HG03342 (cell line): Measurements from ENCODE around the gene ARHGEF9.

ENCODE experiments used
- ATAC-seq: cut with Tn5 transposase; IDR thresholded peaks from one replicate; pipeline ENCODE4 v1.9.1; 2021; ENCODE audit warnings: mild to moderate bottlenecking, moderate library complexity; ENCODE audit not compliant: unreplicated experiment

ARHGEF9 gene

DNA sequence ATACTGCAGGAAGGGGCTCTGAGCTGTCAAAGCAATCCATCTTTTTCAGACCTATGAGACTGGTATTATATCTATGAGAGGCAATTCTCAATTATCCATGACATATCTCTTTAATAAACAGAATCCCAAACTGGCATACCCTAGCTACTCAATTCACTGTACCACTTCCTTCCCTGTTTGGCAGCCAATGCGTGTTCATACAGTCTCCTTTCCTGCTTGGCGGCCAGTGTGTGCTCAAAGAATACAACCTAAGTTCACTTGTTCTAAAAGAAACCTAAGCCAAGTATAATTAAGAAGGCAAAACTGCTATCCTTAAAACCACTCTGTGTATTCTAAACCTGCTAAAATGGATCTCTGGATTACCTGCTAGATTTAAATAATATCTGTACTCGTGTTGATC, 38.3 kb downstream of the ARHGEF9 start:
- ATAC-seq = no peak

- peak; percentile 85 for ATAC-seq
Measured at GRCh38 chrX:63746278-63746677, 38.7 kb downstream of the ARHGEF9 start.

DNA sequence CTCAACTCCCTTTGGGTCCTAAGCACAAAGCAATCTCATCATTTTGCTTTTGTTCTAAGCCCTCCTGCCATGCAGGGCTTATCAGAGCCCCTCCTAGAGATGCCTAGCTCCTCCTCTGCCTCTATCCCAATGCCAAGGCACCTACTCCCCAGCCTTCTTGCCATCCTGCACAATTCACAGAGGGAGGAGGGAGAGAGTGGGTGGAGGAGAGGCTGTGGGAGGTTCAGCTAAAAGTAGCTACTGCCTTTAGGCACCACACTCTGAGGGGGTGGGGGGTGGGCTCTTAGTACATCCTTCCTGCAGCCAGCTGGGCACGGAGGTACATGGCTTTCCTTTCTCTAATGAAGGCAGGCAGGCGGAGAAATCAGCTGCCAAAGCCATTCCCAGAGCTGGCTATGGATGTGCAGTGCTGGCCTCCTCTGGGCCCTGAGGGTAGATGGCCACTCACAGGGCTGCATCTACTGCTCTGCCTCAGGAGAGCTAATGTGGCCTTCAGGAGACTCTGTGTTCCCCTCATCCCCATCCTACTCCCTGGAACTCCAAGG, 40.1 kb downstream of the ARHGEF9 start:
- ATAC-seq = no peak

DNA sequence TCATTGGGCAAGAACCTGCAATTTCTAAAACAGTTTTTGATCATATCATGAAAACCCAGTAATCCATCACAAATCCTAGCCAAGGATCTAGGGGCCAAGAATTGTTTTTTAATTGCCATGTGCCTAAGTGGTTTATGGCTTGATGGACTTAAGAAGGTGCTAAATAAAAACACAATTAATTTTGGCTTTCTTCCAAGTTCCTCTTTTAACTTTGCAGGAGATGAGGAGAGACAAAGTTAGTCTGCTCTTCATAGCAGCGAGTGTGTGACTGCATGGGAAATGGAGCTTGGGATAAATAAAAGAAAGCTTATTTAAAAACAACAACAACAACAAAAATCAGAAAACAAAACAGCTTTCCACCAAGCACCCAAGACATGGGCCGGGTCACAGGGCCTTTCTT, 41.4 kb downstream of the ARHGEF9 start:
- ATAC-seq = no peak

GRCh38 chrX:63740382-63740781, 44.6 kb downstream of the ARHGEF9 start:
- no peak for ATAC-seq

- ATAC-seq = no peak
Measured at GRCh38 chrX:63739885-63740284, 45.1 kb downstream of the ARHGEF9 start.

DNA sequence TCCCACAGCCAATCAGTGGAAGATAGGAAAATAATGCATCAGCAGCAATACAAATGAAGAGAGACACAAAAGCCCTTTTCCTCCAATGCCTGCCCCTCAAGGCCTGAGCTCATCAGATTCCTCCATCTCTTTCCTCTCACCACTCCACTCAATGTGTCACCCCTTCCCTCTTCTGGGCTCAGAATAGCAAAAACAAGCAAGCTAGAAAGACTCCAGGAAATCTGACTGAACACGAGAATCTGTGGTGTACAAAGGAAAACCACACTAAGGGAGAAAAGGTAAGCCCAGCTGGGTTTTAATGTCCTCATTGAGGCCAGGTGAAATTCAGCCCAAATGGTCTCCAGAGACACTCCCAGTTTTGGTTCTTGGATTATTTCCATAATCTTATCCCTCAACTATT, 46.3 kb downstream of the ARHGEF9 start:
- no peak for ATAC-seq

DNA sequence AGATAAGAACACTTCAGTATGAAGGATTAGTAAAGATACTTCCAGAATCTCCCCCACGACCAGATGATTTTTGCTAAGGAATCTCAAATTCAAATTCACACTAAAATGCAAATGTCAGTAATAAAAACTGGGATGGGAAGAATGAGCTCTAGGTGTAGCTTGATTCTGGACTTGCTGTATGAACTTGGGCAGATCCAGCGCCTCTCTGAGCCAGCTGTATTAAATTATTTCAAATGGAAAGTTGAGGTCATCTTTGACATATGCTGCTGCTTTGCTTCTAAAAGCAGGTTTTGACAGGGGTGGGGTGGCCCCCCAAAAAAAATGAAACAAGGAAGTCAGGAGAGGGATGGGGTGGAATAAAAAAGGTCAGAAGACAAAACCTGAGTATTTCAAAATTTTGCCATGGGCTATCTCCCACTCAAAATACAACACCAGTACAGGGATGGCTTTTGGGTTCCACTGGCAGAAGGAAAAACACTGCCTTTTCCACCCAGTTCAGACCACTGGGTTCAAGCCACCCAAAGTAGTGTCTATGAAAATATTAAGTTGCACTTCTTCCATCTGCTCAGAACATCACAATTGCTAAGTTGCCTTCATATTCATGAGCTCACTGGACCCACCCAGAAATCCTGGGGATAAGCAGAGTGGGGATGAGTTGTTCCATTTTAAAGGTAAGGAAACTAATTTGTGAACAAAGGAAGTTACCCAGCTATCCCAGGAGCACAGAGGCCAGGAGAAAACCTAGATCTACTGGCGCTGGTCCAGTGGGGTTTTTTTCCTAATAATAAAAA, 47.7 kb downstream of the ARHGEF9 start:
- ATAC-seq = no peak

- no peak for ATAC-seq
Measured at GRCh38 chrX:63735882-63736281, 49.1 kb downstream of the ARHGEF9 start.

DNA sequence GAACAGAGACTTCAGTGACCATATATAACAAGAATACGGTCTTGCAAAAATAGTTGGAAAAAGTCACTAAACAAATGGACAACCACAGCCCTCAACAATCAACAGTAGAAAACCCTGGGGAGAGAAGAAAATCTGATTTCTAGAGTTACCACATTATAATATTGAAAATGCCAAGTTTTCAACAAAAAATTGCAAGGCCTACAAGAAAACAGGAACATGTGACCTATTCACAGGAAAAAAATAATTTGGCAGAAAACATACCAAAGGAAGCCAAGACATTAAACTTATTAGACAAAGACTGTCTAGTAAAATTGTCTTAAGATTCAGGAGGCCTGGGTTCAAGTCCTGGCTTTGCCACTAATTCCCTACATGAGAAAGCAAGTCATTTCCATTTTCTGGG, 64.7 kb downstream of the ARHGEF9 start:
- no peak for ATAC-seq

GRCh38 chrX:63719633-63720032, 65.4 kb downstream of the ARHGEF9 start:
- no peak for ATAC-seq

- ATAC-seq = peak; percentile 84
Measured at GRCh38 chrX:63718010-63718694, 66.9 kb downstream of the ARHGEF9 start.

DNA sequence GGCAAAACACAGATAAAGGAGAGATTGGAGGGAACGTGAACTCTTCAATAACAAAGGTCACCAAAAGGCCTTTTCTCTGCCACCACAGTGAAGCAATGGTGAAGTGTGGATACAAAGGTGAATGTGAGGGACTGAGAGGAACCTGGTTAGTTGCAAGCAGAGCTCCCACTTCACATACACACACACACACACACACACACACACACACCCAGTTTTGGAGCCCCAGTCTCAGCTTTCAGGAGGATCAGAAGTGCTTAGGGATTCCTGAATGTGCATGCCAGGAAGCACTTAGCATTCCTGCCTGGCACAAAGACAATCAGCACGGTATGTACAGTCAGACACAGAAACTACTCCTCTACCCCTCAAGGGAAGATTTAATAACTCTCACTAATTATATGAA, 71.5 kb downstream of the ARHGEF9 start:
- no peak for ATAC-seq

GRCh38 chrX:63708801-63709200, 76.2 kb downstream of the ARHGEF9 start:
- no peak for ATAC-seq

- ATAC-seq = no peak
Measured at GRCh38 chrX:63702556-63702955, 82.5 kb downstream of the ARHGEF9 start.

DNA sequence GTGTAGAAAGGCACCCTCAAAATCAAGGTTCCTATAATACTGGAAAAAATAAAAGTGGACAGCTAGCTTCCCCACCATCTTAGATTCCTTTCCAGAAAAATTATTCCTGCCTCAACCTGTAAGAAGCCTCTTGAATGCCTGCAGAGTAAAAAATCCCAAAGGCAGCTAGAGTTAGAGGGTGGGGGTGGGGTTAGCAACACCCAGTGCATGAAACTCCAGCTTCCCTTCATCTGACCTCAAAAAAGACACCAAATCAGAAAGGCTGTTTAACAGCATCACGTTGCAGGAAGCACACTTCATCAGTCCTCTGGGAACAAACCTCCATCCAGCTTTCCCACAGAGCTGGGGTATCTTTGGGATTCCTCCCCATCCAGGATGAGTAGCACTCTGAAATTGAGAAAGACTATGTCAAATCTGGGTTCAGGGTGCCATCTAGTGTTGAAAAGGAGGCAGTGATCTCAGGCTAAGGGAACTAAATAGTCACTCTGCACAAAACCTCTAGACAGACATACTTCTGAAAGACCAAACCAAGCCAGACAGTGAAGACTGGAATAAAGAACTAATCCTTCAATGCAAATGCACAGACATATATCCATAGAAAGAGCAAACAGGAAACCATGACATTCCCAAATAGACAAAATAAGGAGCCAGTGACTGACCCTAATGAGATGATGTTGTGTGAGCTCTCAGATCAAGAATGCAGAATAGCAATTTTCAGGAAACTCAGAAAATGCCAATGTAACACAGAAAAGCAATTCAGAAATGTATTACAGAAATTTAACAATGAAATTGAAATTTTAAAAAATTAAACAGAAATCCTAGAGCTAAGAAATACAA, 97.9 kb downstream of the ARHGEF9 start:
- peak; percentile 91 for ATAC-seq

GRCh38 chrX:63680423-63680822, 104.6 kb downstream of the ARHGEF9 start:
- no peak for ATAC-seq

DNA sequence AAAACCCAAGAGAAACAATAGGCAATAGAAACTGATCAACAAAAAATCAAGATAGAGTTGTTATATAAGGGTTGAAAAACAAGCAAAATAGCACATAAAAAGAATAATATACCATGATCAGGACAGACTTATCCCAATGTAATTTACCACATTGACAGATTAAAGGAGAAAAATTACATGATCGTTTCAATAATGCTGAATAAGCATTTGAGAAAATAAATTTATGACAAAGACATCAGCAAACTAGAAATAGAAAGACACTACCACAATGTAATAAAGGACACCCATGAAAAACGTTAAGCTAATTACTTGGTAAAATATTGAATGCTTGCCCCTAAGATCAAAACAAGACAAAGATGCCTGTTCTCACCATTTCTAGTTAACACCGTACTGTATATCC, 105.6 kb downstream of the ARHGEF9 start:
- ATAC-seq = no peak

DNA sequence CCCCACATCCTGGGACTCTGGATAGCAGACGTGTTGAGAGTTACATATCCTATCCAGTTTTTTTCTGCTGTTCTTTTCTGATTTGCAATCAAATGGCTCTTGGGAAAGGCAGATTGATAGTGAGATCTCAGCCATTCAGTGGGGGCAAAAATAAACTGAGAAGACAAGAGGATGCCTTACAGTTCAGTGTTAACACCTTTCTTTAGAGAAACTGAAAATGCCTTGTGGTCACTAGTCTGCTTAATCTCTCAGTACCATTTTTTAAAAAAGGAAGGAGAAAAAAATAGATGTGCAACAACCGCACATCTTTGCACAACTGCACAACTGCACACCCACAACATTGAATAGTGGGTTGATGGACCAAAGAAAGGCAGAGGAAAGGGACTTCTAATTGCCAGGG, 109.3 kb downstream of the ARHGEF9 start:
- ATAC-seq = no peak

DNA sequence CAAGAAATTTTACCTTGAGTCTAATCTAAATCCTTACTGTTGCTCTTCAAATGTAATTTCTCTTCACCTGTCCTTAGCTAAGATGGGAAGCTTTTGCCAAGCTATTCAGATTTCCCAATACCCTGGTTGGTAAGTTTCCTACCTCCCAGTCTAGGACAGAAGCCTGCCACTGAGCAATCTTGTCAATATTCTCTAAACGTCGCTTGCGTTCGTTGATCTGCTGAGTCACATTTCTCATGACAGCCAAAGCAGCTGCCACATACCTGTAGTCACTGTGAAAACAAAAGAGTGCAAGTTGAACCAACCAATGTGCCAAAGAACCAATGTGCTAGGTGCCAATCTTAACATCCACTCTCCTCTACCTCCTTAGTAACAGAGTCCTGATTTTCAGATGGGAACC, 111.1 kb downstream of the ARHGEF9 start:
- ATAC-seq = no peak

DNA sequence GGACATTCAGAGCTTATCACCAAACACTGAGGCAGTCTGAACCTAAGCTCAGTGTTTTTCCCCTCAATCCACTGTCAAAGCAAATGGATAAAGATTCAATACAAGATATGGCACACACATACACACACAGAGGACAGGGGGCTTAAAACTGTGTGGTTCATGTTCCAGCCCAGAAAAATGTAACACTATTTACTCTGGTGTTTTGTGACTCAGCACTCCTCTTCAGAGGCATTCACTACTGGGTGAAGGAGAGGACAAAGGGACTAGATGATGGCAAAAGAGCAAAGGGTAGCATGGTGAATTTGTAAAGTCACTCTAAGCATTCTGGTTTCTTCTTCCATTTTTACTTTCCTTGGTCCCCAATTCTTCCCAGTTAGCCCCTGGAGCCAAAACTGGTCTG, 120.3 kb downstream of the ARHGEF9 start:
- ATAC-seq = no peak
